Glomerular visceral epithelial cell (primary cell): Measurements from ENCODE around the gene ARHGEF4.
"Not testable (repeated sequence)": the region's sequence is repeated elsewhere in the genome, so short reads cannot be mapped to it uniquely, and the experiment has no call there.

Source experiments
- DNase-seq: peaks from one replicate; pipeline ENCODE4 v3.0.0-alpha.2; 2016; ENCODE audit errors: extremely low spot score

Gene ARHGEF4

DNA sequence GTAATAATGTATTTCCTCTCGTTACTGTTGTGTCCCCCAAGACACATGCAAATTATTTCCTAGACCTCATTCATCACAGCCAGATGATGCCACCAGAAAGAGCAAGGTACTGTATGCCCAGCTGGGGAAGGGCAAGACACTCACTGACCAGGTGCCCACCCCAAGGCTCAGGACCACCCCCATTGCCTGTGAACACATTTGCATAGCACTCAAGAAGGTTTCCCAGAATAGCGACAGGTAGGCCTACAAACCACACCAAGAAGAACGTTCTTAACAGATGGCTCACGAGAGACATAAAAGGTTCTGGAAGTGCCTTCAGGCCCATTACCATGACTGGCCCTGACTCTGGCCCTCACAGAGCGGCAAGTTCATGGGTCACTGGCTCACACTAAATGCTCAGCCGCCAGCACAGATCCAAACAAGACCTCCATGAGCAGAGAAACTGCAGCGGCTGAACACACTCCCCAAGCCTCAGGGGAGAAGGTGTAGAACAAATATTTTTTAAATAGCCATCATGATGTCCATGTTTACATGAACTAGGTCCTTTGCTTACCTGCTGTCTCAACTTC lies 212.5 kb downstream of the ARHGEF4 start:
- DNase-seq, result no peak

DNA sequence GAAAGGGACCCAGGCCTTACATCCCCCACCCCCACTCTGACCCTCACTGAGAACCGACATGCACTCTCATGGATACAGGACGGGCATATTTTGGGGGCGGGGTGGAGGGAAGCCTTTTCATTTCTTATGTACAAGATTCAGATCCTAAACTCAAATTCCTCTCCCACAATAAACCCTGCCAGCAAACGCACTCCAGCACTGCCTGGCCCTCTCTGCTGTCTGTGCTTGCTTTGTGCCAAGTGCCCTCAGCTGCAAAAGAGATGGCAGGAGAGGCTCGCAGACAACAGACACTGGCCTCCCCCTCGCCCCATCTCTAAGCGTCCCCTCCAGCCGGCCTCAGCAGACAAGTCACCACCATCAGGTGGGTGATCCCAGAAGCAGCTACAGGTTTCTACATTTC lies 214.2 kb downstream of the ARHGEF4 start:
- DNase-seq, result no peak

DNA sequence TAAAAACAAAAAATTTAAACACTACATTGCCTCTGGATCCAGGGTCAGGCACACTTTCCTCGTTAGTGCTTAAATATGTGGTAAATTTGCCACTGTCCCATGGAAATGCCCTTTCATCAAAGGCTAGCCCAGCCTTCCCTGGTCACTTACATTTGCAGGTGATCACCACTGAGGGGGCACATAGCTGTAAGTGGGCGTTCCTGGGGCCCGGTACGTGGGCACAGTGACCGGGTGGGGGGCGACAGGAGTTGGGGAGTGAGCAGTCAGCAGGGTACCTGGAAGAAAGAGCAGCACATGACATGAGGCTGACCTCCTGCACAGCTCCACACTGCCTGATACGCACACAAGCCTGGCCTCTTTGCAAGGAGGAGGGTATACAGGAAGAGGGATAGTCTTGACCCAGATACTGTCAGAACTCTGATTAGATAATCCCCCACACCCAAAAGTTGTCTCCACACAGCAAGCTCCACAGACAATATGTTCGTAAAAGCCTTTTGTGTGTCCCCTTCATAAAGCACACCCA lies 216.1 kb downstream of the ARHGEF4 start:
- no peak for DNase-seq

DNA sequence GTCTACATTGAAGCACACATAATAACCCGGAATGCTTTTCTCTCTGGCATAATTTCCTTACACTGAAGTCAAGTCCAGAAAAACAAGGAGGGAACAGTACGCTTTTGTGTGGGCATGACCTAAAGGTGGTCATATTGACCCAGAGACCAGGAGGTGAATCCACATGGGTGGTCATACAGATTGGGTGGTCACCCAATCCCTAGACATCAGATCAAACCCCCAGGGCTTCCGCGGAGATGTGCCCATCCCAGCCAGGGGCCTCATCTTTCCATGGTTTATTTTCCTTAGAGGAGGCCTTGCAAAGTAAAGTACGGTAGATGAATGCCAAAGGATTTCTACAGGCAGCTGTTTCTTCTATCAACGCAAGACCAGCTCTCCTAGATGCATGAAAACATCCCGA lies 217.8 kb downstream of the ARHGEF4 start:
- DNase-seq, result no peak

DNA sequence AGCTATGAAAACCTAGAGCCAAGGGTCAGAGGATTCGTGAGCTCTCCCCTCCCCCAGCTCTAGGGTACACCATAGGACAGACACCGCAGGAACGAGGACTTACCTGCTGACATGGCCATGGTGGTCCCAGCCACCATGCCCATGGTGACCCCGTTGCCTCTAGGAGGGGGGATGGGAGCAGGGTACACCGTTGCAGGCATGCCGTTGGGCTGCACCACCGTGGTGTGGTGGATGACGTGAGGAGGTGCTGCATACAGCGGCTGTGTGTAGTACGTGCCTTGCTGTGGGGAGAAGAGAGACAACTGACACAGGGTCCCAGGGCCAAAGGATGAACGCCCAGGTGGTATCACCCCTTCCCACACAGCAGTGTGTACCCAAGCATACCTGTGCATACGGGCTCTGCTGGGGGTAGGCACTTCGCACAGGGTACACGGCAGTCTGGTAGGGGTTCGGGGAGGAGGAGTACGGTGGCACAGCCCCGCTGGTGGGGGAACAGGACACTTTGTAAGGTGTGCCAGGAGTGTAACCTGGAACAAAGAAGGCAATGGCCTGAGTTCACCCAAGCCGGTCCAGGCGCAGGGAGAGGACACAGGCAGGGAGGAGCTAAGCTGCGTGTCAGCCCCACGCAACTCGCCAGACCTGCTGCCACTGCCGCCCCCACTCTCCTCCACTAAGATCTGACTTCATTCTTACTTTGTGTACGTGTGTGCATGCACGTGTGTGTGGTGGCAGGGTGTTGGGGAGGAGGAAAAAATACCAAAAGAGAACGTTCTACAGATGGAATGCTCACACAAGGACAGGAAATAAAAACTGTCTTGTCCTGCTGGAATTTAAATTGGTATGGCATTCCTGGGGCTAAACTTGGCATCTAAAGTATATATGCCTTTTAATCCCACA lies 218.7 kb downstream of the ARHGEF4 start:
- DNase-seq, result no peak

DNA sequence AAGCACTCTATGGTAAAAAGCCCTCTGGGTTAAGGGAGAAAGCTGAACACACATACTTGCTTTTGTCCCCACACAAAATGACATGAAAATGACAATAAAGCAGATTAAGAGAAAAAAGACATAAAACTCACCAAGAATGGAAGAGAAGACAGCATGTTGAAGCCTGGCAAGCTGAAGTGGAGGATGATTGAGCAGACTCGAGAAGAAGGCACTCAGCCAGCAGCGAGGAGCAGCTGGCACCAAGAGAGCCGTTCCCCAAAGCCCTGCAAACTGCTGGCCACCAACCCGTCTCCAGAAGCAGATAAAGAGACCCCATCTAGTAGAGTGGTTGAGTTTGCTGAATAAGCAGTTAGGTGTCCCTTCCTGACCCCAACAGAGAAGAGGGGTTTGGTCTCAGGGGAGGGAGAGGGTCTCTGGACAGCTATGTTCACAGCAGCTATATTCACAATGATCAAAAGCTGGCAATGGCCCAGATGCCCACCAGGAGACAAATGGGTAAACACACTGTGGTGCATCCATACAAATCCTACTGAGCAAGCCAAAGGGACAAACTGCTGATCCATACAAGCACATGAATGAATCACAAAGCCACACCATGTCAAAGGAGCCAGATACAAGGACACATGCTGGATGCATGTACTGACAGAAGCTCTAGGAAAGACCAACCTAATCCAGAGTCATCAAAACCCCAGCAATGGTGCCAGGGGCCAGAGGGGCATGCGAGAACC lies 219.7 kb downstream of the ARHGEF4 start:
- no peak for DNase-seq

DNA sequence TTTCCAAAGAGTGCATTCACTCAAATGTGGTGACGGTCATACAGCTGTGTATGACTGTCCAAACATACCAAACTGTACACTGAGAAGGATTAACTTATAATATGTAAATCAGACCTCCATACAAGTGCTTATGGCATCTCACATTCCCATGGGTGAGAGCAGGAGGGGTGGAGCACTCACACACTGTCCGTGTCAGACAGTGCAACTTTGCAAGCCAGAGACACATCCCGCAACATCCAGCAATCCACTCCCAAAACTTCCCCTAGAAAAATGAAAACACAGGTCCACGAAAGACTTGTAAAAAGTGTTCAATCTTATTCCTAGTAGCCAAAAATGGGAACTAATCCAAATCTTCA lies 220.2 kb downstream of the ARHGEF4 start:
- no peak for DNase-seq

DNA sequence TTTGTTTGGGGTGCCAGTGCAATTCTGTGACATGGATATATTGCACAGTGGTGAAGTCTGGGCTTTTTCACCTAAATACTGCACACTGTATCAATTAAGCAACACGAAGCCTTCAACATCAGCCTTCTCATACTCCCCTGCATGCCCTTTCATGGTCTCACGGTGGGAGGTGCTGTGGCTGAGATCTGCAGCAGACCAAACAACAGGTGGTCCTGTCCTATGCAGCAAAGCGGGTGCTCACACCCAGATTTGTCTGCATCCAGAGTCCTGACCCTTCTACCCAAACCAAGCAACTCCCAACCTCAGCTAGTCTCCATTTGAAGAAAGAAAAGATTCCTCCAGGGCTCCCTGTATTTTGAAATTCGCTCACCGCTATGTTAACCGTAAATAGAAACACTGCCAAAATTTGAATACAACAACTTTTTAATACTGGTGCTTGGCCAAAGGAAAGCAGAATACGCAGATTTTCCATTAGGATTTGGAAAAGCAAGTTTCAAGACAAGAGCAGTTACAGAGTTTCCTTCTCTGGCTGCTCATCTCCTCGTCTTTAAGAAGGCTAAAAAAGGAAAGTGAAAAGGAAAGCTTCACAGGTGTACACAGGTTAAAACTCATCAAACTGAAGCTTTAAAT lies 221.6 kb downstream of the ARHGEF4 start:
- DNase-seq, result no peak

DNA sequence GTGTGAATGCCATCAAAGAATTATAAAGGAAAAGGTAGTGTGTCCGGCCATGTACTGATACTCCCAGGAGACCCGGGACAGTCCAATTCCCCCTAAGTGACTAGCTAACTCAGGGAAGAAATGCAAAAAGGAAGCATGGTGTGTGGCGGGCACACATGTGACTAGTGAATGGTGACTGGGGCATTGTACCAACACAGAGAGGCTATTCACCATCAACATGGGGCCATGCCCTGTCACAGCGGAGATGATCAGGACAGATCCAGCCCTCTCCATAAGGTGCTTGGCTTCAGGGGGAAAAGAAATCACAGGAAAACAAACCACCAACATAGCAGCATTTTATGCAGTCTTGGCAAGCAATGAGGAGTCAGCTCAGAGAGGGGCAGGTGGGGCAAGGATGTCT lies 222.2 kb downstream of the ARHGEF4 start:
- DNase-seq, result no peak

DNA sequence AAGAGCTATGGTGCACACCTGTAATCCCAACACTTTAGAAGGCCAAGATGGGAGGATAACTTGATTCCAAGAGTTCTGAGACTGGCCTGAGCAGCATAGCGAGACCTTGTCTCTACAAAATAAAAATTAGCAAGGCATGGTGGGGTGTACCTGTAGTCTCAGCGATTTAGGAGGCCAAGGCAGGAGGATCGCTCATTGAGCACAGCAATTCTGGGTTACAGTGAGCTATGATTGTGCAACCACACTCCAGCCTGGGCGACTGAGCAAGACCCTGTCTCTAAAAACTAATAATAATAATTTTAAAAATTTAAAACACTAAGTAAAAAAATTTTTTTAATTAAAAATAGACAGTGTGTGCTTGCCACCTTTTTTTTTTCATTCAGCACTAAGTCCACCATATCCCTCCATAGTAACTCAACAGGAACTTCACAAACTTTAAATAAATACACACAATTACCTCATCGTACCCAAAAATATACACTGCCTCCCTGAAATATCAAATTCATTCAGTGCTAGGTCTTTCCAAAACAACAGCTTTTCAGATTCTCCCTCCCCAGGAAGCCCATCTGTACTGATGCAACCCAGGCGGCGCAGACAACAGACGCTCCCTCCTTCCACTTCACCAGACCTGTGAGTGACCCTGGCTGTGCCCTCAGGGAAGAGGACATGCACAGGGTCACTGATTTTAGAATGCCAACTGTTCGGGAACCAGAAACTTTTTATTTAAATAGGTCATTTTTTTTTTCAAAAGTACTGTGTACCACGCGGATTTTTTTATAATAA lies 227.0 kb downstream of the ARHGEF4 start:
- DNase-seq, result no peak

DNA sequence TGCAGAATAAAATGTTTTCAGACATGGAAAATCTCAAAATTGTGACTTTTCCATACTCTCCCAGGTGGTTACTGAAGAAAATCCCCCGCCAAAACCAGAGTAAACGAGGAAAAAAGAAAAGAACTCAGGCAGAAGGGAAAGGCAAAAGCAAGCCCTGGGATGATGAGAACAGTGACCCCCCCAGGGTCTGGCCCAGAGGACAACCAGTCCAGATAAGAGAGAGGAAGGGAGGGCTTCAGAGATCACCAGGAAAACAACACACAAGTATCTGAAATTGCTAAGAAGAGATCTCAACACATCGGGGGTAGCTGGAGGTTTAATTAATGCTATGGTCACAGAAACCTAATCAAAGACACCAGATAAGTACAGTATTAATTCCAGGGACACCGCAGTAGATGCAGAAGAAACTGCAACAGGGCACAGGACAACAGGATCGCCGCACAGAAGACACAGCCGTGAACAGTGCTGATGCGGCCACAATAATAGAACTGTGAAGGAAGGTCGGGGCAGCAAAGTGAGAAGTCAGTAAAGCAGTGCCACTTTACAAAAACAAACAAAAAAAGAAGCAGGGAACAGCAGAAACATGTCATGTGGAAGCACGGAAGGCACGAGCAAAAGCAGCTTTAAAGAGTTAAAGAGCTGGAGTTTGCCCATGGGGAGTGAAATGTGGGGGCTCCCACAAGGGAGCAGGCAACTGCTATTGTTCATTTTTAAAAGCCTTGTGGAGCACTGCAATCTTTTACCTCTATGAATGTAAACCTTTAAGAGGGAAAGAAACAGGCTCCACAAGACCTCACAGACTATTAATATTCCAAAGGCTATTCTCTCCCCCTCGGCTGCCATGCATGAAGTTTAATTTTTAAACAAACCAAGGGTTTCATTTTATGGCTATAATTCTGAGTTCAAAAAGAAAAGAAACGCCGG lies 228.1 kb downstream of the ARHGEF4 start:
- no peak for DNase-seq

DNA sequence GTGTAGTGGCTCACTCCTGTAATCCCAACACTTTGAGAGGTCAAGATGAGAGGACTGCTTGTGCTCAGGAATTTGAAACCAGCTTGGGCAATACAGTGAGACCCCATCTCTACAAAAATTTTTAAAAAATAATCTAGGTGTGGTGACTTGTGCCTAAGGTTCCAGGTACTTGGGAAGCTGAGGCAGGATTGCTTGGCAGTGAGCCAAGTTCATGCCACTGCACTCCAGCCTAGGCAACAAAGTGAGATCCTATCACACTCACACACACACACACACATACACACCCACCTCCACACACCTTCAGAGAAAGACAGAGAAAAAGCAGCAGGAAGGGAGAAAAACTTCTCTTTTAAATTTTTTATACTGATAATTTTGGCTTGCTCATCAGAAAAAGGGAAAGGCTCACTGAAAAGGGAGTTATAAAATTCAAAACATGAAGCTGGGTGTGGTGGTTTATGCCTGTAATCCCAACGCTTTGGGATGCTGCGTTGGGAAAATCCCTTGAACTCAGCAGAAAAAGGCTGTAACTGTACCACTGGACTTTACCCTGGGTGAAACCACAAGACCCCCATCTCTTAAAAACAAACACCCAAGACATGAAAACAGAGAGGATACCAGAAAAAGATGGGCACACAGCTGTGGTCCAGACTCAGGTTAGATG lies 230.9 kb downstream of the ARHGEF4 start:
- DNase-seq, result no peak

DNA sequence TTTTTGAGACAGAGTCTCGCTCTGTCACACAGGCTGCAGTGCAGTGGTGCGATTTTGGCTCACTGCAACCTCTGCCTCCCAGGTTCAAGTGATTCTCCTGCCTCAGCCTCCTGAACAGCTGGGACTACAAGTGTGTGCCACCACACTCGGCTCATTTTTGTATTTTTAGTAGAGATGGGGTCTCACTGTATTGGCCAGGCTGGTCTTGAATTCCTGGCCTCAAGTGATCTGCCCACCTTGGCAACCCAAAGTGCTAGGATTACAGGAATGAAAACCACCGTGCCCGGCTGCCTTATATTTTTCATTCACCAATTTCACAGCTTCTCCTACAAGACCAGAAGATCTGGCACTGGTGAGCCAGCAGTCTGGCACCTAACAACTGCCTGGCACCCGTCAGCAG lies 231.5 kb downstream of the ARHGEF4 start:
- not testable (repeated sequence) for DNase-seq

DNA sequence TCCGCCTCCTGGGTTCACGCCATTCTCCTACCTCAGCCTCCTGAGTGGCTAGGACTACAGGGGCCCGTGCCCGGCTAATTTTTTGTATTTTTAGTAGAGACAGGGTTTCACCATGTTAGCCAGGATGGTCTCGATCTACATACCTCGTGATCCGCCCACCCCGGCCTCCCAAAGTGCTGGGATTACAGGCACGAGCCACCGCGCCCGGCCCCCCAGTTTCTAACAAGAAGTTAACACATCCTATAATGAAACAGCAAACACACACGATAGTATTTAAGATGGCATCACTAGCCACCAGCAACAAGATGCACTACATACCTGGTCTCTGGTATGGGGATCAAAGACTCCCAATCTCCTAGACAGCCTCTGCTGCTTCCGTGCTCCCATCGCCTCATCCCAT lies 238.9 kb downstream of the ARHGEF4 start:
- DNase-seq, result not testable (repeated sequence)

DNA sequence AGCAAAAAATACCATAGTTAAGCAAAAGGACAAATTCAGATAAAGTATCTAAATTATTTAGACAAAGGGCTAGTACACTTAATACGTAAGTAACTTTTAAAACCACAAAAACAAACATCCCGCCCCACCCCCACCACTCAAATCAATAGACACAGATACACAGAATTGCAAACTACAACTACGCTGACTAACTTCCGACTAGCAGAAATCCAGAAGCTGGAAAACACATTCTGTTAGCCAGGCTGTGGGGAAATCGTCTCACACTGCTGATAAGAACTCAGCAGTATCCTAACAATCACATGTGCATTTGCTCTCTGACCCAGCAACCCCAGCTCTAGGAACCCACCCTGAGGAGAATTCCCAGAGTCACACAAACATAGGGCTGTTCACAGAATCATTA lies 240.0 kb downstream of the ARHGEF4 start:
- DNase-seq, result no peak

DNA sequence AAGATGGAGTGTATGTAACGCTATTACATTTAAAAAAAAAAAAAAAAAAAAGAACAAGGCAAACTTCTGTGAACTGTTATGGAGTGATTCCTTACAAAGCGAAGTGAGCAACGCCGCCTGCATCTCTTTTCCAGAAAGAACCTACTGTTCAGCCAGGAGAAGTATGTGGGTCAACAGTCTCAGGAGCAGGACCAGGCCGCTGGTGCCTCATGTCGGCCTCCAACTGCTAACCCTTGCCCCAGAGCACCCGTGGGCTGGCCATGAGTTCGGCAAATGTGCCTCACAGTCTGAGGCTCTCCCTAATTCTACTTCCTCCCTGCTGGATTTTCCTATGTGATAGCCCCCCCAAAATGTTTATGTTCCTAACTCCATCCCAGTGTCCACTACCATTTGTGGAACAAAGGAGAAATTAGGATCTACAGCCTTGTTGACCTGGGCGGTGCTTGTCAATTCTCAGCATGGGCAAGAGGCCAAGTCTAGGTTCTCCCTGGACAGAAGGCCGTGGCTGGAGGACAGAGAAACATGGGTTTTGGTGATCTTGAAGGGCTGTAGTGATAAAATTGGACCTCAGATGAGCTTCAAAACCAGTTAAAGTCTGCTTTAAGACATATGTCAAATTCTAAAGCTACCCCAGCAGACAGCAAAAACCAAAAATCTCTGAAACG lies 240.6 kb downstream of the ARHGEF4 start:
- DNase-seq, result no peak

DNA sequence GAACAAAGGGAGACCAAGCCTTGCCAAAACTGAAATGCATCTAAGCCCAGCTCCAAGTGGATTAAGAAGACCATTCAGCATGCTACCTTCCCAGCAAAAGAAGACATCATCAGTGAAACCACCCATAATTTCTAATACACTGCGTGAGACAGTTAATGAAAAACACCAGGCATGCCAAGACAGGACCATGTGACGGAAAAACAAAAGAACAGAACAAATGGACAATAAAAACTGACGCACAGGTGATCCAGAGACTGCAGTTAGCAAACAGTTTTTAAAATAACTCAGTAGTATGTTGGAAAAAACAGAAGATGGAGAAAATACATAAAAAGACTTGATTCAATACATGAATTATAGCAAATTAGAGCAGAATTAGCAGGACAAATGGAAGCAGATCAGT lies 241.3 kb downstream of the ARHGEF4 start:
- no peak for DNase-seq

DNA sequence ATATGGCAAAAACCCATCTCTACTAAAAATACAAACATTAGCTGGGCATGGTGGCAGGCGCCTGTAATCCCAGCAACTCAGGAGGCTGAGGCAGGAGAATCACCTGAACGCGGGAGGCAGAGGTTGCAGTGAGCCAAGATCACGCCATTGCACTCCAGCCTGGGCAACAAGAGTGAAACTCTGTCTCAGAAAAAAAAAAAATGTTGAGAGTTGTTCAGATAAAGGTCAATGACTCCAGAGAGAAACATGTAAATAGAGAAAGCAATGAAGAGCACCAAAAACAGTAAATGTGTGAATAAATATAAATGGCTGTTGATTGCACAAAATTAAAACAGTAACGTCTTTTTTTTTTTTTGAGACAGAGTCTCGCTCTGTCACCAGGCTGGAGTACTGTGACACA lies 243.2 kb downstream of the ARHGEF4 start:
- DNase-seq, result not testable (repeated sequence)

DNA sequence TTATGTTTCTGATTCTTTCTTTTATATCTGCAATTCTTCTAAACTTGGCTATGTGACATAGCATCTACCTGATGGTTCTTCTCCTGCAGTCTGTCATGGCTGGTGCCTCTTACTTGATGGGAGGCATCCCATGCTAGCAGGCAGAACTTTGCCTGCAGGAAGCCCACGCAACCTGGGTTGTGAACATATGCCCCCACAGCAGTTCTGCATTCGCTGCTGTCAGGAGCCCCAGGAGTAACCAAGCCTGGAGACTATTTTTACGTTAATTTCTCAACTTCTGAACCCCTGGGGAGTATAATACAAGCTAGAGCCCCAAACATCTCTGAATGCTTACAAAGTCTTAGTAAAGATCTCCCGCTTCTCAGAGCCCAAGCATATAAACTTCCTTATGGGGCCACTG lies 244.5 kb downstream of the ARHGEF4 start:
- DNase-seq, result no peak
